GM10266 (cell line): Measurements from ENCODE around the gene MRPS14.
A peak's percentile ranks its signal among the peaks of the same experiment; 100 is the strongest.

Experiments used
- DNase-seq: peaks from one replicate; pipeline ENCODE4 v3.0.0; 2012; ENCODE audit errors: extremely low spot score
- TF ChIP-seq, protein P1 (sequence below): IDR thresholded peaks from 2 replicates; pipeline ENCODE4 v1.5.1; 2012; ENCODE audit warnings: mild to moderate bottlenecking, low read depth; ENCODE audit not compliant: control insufficient read depth, insufficient read depth; ENCODE audit errors: missing control alignments

MRPS14 gene

DNA sequence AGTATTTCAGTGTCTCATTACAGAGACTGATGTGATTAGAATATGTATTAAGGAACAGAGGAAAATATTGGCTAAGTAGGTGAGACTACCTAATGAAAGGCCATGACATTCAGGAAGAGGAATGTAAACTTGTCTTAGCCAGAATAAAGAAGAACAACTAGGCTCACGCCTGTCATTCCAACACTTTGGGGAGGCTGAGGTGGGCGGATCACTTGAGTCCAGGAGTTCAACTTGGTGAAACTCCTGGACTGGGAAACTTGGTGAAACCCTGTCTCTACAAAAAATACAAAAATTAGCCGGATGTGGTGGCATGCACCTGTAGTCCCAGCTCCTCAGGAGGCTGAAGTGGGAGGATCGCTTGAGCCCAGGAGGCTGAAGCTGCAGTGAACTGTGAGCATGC lies 38.3 kb downstream of the MRPS14 start:
- TF ChIP-seq, protein P1, sequence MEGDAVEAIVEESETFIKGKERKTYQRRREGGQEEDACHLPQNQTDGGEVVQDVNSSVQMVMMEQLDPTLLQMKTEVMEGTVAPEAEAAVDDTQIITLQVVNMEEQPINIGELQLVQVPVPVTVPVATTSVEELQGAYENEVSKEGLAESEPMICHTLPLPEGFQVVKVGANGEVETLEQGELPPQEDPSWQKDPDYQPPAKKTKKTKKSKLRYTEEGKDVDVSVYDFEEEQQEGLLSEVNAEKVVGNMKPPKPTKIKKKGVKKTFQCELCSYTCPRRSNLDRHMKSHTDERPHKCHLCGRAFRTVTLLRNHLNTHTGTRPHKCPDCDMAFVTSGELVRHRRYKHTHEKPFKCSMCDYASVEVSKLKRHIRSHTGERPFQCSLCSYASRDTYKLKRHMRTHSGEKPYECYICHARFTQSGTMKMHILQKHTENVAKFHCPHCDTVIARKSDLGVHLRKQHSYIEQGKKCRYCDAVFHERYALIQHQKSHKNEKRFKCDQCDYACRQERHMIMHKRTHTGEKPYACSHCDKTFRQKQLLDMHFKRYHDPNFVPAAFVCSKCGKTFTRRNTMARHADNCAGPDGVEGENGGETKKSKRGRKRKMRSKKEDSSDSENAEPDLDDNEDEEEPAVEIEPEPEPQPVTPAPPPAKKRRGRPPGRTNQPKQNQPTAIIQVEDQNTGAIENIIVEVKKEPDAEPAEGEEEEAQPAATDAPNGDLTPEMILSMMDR, result no peak
- DNase-seq, result no peak

DNA sequence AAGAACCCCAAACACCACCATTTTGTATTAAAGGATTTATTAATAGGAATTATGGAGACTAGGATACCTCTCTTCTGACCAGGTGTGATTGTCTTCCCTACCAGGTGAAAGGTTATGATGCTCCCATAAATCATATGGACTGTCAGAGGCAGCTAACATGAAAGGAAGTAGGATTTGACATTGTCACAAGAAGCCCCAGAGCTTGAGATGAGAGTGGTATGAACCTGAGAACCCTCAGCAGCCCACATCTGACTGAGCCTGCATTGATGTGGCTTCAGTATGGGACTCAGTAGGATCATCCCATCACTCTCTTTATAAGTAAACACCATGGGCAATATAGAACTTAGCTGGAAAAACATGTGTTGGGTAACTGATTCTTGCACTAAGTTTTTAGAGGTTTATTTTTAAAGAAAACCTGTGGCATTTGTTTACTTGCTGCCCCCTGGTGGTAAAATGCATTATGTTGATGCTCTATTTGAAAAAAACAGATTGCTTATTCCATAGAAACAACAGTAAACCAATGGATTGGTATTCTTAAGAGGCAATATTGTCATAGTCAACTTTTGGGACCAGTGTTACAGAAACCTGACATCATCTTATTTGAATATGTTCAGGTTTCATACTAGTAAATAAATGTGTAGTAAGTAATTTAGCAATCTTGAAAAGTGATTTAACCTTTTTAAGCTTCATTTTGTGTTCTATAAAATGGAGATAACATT lies 40.1 kb downstream of the MRPS14 start:
- TF ChIP-seq, protein P1, result peak; percentile 29
- no peak for DNase-seq

DNA sequence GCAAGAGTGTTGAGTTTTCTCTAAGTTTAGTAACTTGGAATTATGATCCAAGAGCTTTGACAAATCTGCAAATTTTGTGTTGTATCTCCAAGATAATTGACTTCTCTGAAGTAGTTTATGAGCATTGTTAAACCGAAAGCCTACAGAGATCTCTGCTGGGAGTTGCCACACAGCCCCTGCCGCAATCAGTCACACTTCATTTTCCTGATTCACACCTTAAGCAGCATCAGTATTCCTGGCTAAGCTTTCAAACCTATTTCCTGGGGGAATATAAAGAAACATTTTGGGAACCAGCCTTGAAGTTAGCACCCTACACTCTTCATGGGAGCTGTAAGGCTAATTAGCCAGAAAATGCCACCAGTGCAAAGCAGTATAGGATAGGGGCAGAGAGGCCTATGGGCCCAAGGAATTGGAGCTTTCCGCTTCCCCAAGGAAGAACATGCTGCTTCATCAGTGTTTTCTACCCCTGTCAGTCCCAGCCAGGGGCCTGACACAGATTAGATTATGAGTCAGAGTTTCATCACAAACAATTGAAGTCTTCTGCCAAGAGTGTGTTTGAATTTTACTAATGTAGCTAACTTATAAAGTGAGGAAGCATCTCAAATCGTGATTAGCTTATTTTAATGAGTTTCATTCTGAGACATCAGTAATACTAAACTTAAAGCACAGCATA lies 46.7 kb downstream of the MRPS14 start:
- TF ChIP-seq, protein P1, result no peak
- no peak for DNase-seq

DNA sequence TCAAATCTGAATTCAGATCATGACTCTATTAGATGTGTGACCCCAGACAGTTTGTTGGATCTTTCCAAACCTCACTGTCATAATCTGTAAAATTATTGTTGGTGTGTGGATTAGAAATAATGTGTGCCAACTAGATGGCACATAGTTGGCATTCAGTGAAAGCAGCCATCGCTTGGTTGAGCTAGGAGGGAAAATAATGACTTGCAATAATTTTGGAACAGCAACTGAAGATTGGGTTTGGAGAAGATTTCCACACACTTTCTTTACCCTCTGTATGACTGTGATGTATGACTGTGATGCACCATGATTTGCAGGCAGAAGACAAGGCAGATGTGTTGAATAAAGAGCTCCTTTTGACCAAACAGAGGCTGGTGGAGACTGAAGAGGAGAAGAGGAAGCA lies 47.5 kb downstream of the MRPS14 start:
- TF ChIP-seq, protein P1, result no peak
- no peak for DNase-seq

DNA sequence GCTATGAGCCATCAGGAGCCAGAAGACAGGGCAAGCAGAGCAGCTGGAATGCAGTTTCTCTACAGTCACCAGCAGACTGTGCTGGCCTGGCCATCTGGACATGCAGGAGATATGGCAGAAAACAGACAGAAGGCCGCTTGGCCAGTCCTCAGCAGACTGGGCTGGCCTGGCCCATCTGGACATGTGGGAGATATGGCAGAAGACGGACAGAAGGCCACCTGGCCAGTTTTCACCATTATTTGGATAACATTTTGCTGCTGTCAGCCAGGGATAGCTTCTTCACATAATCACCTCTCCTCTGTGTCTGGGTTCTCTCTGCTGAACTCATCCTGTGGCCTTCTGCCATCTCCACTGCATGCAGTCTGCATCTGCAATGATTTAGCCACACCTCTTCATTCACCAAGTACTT lies 48.5 kb downstream of the MRPS14 start:
- DNase-seq, result no peak

DNA sequence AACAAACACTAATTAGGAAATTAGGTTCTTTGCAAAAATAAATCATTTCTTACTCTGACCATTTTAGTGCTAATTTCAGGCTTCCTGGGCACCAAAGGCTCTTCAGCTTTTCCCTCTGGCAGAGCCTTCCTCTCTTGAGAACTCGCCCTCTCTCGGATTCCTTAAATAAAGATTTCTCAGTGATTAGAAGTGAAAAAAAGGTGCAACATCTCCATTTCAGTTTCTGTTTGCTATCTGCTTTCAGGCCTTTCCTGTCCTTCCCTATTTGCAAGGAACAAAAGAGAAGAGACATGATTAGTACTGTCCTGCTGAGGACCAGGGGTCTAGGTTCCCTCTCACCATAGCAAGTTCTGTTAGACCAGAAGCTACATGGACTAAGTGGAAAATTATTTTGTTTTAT lies 51.3 kb downstream of the MRPS14 start:
- TF ChIP-seq, protein P1, result no peak
- no peak for DNase-seq

More for the DNA sequence above, 48.5 kb downstream of the MRPS14 start:
- TF ChIP-seq, protein P1, result no peak

DNA sequence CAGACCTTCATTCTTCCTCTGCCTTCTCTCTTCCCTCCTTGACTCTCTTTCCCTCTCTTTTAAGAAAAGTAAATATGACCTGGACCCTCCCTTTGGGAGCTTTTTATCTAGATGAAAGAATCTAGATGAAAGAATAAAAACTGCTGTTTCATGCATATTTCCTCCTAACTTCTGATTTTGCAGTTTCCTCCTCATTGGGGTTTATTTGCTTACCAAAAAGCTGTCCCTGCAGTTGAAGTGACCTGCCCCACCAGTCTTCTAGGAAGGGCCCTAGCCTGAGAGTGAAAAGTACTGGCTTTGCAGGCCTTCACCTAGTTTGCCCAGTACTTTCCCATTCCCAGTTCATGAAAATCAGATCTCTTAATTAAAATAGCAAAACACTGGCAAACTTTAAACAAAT lies 51.8 kb downstream of the MRPS14 start:
- DNase-seq, result no peak
- TF ChIP-seq, protein P1, result no peak
